Thyroid gland (tissue), 4 donors: ENCODE measurements around the gene ERC1. TPM values are rescaled to one million over a fixed set of nuclear protein-coding genes. Genes with fewer than 3 reads are reported as not detected.
"Not testable (repeated sequence)": the region's sequence is repeated elsewhere in the genome, so short reads cannot be mapped to it uniquely, and the experiment has no call there.

Source experiments
- DNase-seq, 2 donors: peaks; one replicate each; pipeline ENCODE4 v3.0.0-alpha.2; 2019
- H3K27ac ChIP-seq, 3 donors: fragments of 200-600 bp; sonication (generic); 1 replicate in 2 of 3; 2 replicates in 1 of 3; pipeline ENCODE4 v1.5.1; 2016 to 2019; ENCODE audit warnings: mild to moderate bottlenecking in 1 of 3, moderate library complexity in 1 of 3
- H3K27me3 ChIP-seq: fragments of 200-600 bp; sonication (generic); one replicate; pipeline ENCODE4 v1.5.1; 2019
- H3K36me3 ChIP-seq, 2 donors: fragments of 200-600 bp; sonication (generic); one replicate each; pipeline ENCODE4 v1.5.1; 2016 to 2019
- H3K4me1 ChIP-seq, 2 donors: fragments of 200-600 bp; sonication (generic); one replicate each; pipeline ENCODE4 v1.5.1; 2017 to 2019
- H3K4me3 ChIP-seq, 3 donors: fragments of 200-600 bp; sonication (generic); replicated peaks in 1 of 3; 1 replicate in 2 of 3; 2 replicates in 1 of 3; pipeline ENCODE4 v1.5.1; 2016; ENCODE audit warnings: mild to moderate bottlenecking in 1 of 3
- H3K9me3 ChIP-seq: fragments of 200-600 bp; sonication (generic); one replicate; pipeline ENCODE4 v1.5.1; 2017
- CTCF ChIP-seq, 6 experiments: fragments of 200-600 bp in 3 of 6; fragments of 450-650 bp in 3 of 6; sonication (generic) in 3 of 6; IDR thresholded peaks; one replicate each; pipeline ENCODE4 v1.5.1; 2016 to 2019; ENCODE audit warnings: antibody characterized with exemption in 6 of 6, mild to moderate bottlenecking in 2 of 6, inconsistent platforms in 1 of 6, moderate library complexity in 1 of 6
- POLR2A ChIP-seq, 2 donors: fragments of 450-650 bp; IDR thresholded peaks; one replicate each; pipeline ENCODE4 v1.6.1; 2017; ENCODE audit warnings: antibody characterized with exemption in 2 of 2, mild to moderate bottlenecking in 2 of 2, moderate library complexity in 1 of 2
- WGBS, 2 donors: methylation state at CpG; one replicate each; pipeline ENCODE4 v1.1.5; 2017; 5-methylcytosine and 5-hydroxymethylcytosine counted together
- intact Hi-C: fragments of 100-400 bp; cut with DNase I; formaldehyde crosslinking; loops from one replicate; pipeline ENCODE4 v1.15.1; 2023
- total RNA-seq, 4 donors: library from RNA; depleted of rRNA; stranded (reverse); fragments of >200 nt; gene quantifications; one replicate each; pipeline ENCODE4 v1.2.3, GENCODE V29; 2016

Gene ERC1
- total RNA-seq, 4 donors from 2014 or later: 39.8 to 84.2 (median 75.8) TPM

- Histone ChIP-seq H3K9me3 (no peaks in the 10 kb centered on the region), H3K4me1 (peaks cover 0 to 3% of the 10 kb centered on the region in 2 donors), H3K27me3 (no peaks in the 10 kb centered on the region), H3K27ac (no peak overlapping the region), H3K4me3 (no peak overlapping the region), H3K36me3 (no peaks in the 10 kb centered on the region)
- intact Hi-C loops: no loop called here
- 90 to 91% methylated on average over 4 of the region's 4 CpGs for WGBS, 2 donors
- TF ChIP-seq CTCF (IDR thresholded peaks at IDR 0.05): no peak
- DNase-seq: no peak
These were observed 319.6 kb downstream of the ERC1 start for GRCh38 chr12:1310653-1311052.

- no peaks in the 10 kb centered on the region for H3K36me3 ChIP-seq
- DNase-seq: no peak
- no peaks in the 10 kb centered on the region for H3K27me3 ChIP-seq
- intact Hi-C loops: no loop called here
- no peak for TF ChIP-seq POLR2A (IDR thresholded peaks at IDR 0.05)
- no peak for TF ChIP-seq CTCF (IDR thresholded peaks at IDR 0.05)
- H3K9me3 ChIP-seq: no peaks in the 10 kb centered on the region
- H3K4me3 ChIP-seq: no peak overlapping the region
- WGBS, 2 donors: 89% methylated on average over 1 of the region's 1 CpG
- no peaks in the 10 kb centered on the region for H3K4me1 ChIP-seq
- H3K27ac ChIP-seq: no peak overlapping the region
These were observed 320.1 kb downstream of the ERC1 start for GRCh38 chr12:1311145-1311544.

- intact Hi-C loops: no loop called here
- 98 to 99% methylated on average over 2 of the region's 2 CpGs for WGBS, 2 donors
These were observed 322.9 kb downstream of the ERC1 start for GRCh38 chr12:1313906-1314305.

GRCh38 chr12:1314523-1314922 lies 323.5 kb downstream of the ERC1 start:
- Histone ChIP-seq H3K27me3 (no peaks in the 10 kb centered on the region), H3K27ac (no peak overlapping the region), H3K4me3 (no peak overlapping the region), H3K36me3 (no peaks in the 10 kb centered on the region), H3K4me1 (peaks cover 6 to 10% of the 10 kb centered on the region in 2 donors), H3K9me3 (no peaks in the 10 kb centered on the region)
- WGBS, 2 donors: 97 to 98% methylated on average over 1 of the region's 1 CpG
- TF ChIP-seq POLR2A (IDR thresholded peaks at IDR 0.05) (no peak), CTCF (IDR thresholded peaks at IDR 0.05) (no peak)
- DNase-seq: no peak
- intact Hi-C loops: no loop called here

More at GRCh38 chr12:1313906-1314305, 322.9 kb downstream of the ERC1 start:
- no peak for DNase-seq
- no peak overlapping the region for H3K4me3 ChIP-seq
- H3K27me3 ChIP-seq: no peaks in the 10 kb centered on the region
- H3K9me3 ChIP-seq: no peaks in the 10 kb centered on the region
- TF ChIP-seq POLR2A (IDR thresholded peaks at IDR 0.05) (no peak), CTCF (IDR thresholded peaks at IDR 0.05) (no peak)
- H3K4me1 ChIP-seq: peaks cover 2 to 4% of the 10 kb centered on the region in 2 donors
- H3K27ac ChIP-seq: no peak overlapping the region
- H3K36me3 ChIP-seq: no peaks in the 10 kb centered on the region

- WGBS, 2 donors: 96 to 99% methylated on average over 5 of the region's 5 CpGs
- DNase-seq, intact Hi-C loops, H3K27me3 ChIP-seq, H3K9me3 ChIP-seq, H3K36me3 ChIP-seq, H3K27ac ChIP-seq, H3K4me3 ChIP-seq: not testable (repeated sequence)
- peaks cover 6 to 11% of the 10 kb centered on the region in 2 donors for H3K4me1 ChIP-seq
These were observed 326.0 kb downstream of the ERC1 start for GRCh38 chr12:1316991-1317390.
